ENCODE measurements around the gene MYLK2. TPM values are rescaled to one million over a fixed set of nuclear protein-coding genes. Genes with fewer than 3 reads are reported as not detected.

MYLK2 gene
- total and polyA plus RNA-seq, 2 of the 4 experiments (the other 2 are of a cell fraction) = 0.18 to 0.27 TPM

DNA sequence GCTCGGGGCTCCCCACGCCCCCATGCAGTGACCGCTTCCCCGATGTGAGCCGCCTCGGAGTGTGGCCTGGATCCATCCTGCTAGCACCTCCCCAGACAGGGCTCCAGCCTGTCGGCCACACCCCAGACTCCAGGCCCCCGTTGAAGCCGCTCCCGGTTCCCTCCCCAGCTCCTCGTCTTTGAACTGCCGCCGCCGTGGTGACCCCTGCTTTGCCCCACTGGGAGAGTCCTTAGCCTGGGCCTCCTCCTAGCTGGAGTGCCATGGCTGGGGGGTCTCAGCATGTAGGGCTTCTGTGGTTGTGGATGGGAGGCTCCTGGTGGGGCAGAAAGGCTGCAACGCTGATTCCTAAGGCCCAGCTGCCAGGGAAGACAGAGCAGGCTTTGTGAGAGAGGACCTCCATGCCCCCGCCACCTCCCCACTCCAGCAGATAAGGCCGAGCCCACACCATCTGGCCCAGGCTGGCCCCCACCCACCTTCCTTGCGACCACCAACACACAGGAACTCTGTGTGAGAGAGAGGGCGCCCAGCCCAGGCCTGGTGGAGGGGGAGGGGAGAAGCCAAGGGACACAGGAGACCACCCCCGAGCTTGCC lies 14.9 kb downstream of the MYLK2 start:
- Histone ChIP-seq H2AK5ac (ENCODE audit: low read depth, low read length) (no peak overlapping the region), H3K27me3 (ENCODE audit: control insufficient read depth, insufficient read depth, low read length) (peaks cover 8% of the 10 kb centered on the region), H3K18ac (ENCODE audit: low read depth, low read length) (no peak overlapping the region), H3K36me3 (ENCODE audit: control insufficient read depth, insufficient read depth, low read length) (no peaks in the 10 kb centered on the region), H3K9ac (ENCODE audit: low read depth, low read length) (no peak overlapping the region), H3K27ac (ENCODE audit: insufficient read depth, low read length) (no peak overlapping the region), H3K14ac (replicated peaks; ENCODE audit: low read depth, low read length) (no peak overlapping the region), H2AFZ (replicated peaks; ENCODE audit: low read length, poor library complexity) (no peak overlapping the region), H2BK15ac (ENCODE audit: low read depth, low read length) (no peak overlapping the region), H2AK9ac (replicated peaks; ENCODE audit: low read depth, low read length, poor library complexity) (no peak overlapping the region), H3K9me1 (ENCODE audit: insufficient read depth, low read length) (peaks cover 31% of the 10 kb centered on the region), H4K20me1 (ENCODE audit: insufficient read depth, low read length) (peaks cover 28% of the 10 kb centered on the region), H4K8ac (ENCODE audit: low read depth in 2 of 2, low read length in 2 of 2) (no peak overlapping the region), H3K79me1 (ENCODE audit: low read depth in 1 of 2, low read length in 2 of 2) (0 out of 4 replicates have a peak, but pooled peaks cover 0 to 4% of the 10 kb centered on the region in 2 experiments), H3K56ac (ENCODE audit: extremely low read depth, insufficient read depth, low read length) (no peak overlapping the region), H3K4me3 (ENCODE audit: insufficient read depth, low read depth, low read length) (no peak overlapping the region), H2BK120ac (ENCODE audit: low read depth, low read length) (no peak overlapping the region), H3K4ac (ENCODE audit: low read depth, low read length) (no peak overlapping the region), H3K4me2 (ENCODE audit: low read depth, low read length) (no peak overlapping the region), H2BK20ac (ENCODE audit: low read depth, low read length) (no peak overlapping the region), H2BK5ac (ENCODE audit: low read depth, low read length, poor library complexity, severe bottlenecking) (no peak overlapping the region), H3K9me3 (ENCODE audit: control insufficient read depth, insufficient read depth, low read length) (no peaks in the 10 kb centered on the region), H4K5ac (ENCODE audit: low read depth, low read length) (no peak overlapping the region), H3K4me1 (ENCODE audit: control insufficient read depth, insufficient read depth, low read length) (peaks cover 15% of the 10 kb centered on the region), H4K91ac (ENCODE audit: insufficient read depth, low read depth, low read length) (no peak overlapping the region), H3K23ac (ENCODE audit: low read depth, low read length) (no peak overlapping the region)
- TF ChIP-seq CHD1 (IDR thresholded peaks at IDR 0.05; ENCODE audit: low read depth, low read length) (no peak), MAFK (IDR thresholded peaks at IDR 0.05; ENCODE audit: low read depth, low read length) (no peak), MAZ (IDR thresholded peaks at IDR 0.05; ENCODE audit: borderline replicate concordance, low read depth, low read length) (no peak), RCOR1 (IDR thresholded peaks at IDR 0.05; ENCODE audit: insufficient replicate concordance, low read length) (no peak)
- in situ Hi-C loops (cut with MboI; ENCODE audit: low sequenced_read_pairs) (loop anchor here (25.0 kb wide), 2 partner anchors 653 to 828 kb away; partner anchors contain the start of gene C20orf203), dilution Hi-C loops (cut with HindIII; ENCODE audit: low sequenced_read_pairs, unreplicated experiment) (no loop called here), intact Hi-C loops (cut with micrococcal nuclease) (no loop called here)
- ATAC-seq (ENCODE audit: low read depth) = no peak
- no TSS peak for BruUV-seq (replicated peaks)
- ChIA-PET CTCF (interaction anchor here (1.0 to 1.3 kb wide), 2 partner anchors 11 to 172 kb away, joined by 3 to 4 read pairs; no protein-coding TSS in a partner anchor), POLR2A (ENCODE audit: unreplicated experiment) (no interaction called here)
- no CpG with 5 or more reads among the region's 20 CpGs for WGBS, 2 experiments (ENCODE audit: extremely low coverage in 2 of 2, insufficient read length in 1 of 2)
- no peak for DNase-seq

Measured in IMR-90 (cell line).